ENCODE data around the gene CALD1. TPM values are rescaled to one million over a fixed set of nuclear protein-coding genes. Genes with fewer than 3 reads are reported as not detected.

CALD1 gene
- total RNA-seq, 1 experiment from 2014 or later, result 107 TPM

GRCh38 chr7:134920026-134920753 lies 140.8 kb downstream of the CALD1 start:
- Histone ChIP-seq H2BK12ac (ENCODE audit: insufficient read length, low read depth, low read length) (no peak overlapping the region), H3K18ac (ENCODE audit: insufficient read length, low read depth, low read length) (no peak overlapping the region), H4K8ac (replicated peaks; ENCODE audit: insufficient read length, low read depth, low read length) (no peak overlapping the region), H3K79me2 (ENCODE audit: insufficient read depth, low read length) (no peaks in the 10 kb centered on the region), H3K9me3 (ENCODE audit: control insufficient read depth, low read depth, low read length) (no peaks in the 10 kb centered on the region), H3K4me1 (ENCODE audit: insufficient read depth, low read length) (no peaks in the 10 kb centered on the region), H3K14ac (ENCODE audit: insufficient read depth, low read length) (no peak overlapping the region), H2BK20ac (ENCODE audit: low read depth, low read length, poor library complexity, severe bottlenecking) (no peak overlapping the region), H3K27ac (ENCODE audit: insufficient read length, low read depth, low read length) (no peak overlapping the region), H2AFZ (ENCODE audit: low read length) (no peak overlapping the region), H3K4me2 (ENCODE audit: insufficient read depth, insufficient read length, low read length) (no peak overlapping the region), H4K5ac (ENCODE audit: insufficient read length, low read depth, low read length) (no peak overlapping the region), H2BK120ac (ENCODE audit: low read depth, low read length, poor library complexity, severe bottlenecking) (no peak overlapping the region), H3K23me2 (ENCODE audit: insufficient read length, low read depth, low read length, poor library complexity, severe bottlenecking) (no peaks in the 10 kb centered on the region), H2BK5ac (ENCODE audit: insufficient read length, low read length) (no peak overlapping the region), H2BK15ac (ENCODE audit: low read depth, low read length) (no peak overlapping the region), H3K4ac (ENCODE audit: low read depth, low read length) (no peak overlapping the region), H4K20me1 (ENCODE audit: control insufficient read depth, insufficient read depth, insufficient read length) (no peaks in the 10 kb centered on the region), H3T11ph (ENCODE audit: low read length) (no peak overlapping the region), H3K79me1 (ENCODE audit: insufficient read depth, low read depth, low read length, poor library complexity, severe bottlenecking) (peaks cover 3% of the 10 kb centered on the region), H4K91ac (ENCODE audit: insufficient read length, low read depth, low read length) (no peak overlapping the region), H3K56ac (ENCODE audit: insufficient read length, low read depth, low read length) (no peak overlapping the region), H3K27me3 (ENCODE audit: insufficient read depth, low read length) (no peaks in the 10 kb centered on the region), H3K9ac (ENCODE audit: extremely low read depth, insufficient read length, low read length) (no peak overlapping the region), H3K23ac (ENCODE audit: insufficient read length, low read depth, low read length) (no peak overlapping the region), H2AK5ac (ENCODE audit: insufficient read length, low read length) (no peak overlapping the region)
- WGBS (ENCODE audit: extremely low coverage, insufficient read length, low lambda C conversion rate), result no CpG with 5 or more reads among the region's 2 CpGs
- no peak for DNase-seq
- no peaks in the 10 kb centered on the region for H3K9me3 Mint-ChIP-seq
- peaks cover 3% of the 10 kb centered on the region in 2 experiments; a peak in 2 of 4 replicates for H3K4me1 Mint-ChIP-seq
- H3K27me3 Mint-ChIP-seq (ENCODE audit: low read depth), result no peaks in the 10 kb centered on the region
- H3K36me3 Mint-ChIP-seq (ENCODE audit: insufficient read depth in 1 of 3, low read depth in 3 of 3), result peaks cover 0 to 8% (median 3%) of the 10 kb centered on the region in 3 experiments; a peak in 4 of 7 replicates
- H3K4me3 Mint-ChIP-seq, result no peak overlapping the region
- TF ChIP-seq CTCF (conservative IDR thresholded peaks at IDR 0.05), result no peak
- no peak overlapping the region for H3K27ac Mint-ChIP-seq

Measured in H9 (cell line).